GM12874 (cell line): ENCODE results near the gene ZNF69.

Source experiments
- CTCF ChIP-seq: IDR thresholded peaks from 2 replicates; pipeline ENCODE4 v1.5.1; 2011; ENCODE audit warnings: low read depth, mild to moderate bottlenecking, control low read depth, low read length, moderate library complexity; ENCODE audit not compliant: insufficient read depth

Gene ZNF69

GRCh38 chr19:11887611-11888531 is at the start of gene ZNF69:
TSS of gene ZNF69 (plus strand) at chr19:11887782. CDS start at chr19:11887924, 142 bp downstream.
- peak; percentile 14; the same call in 1 of the 2 replicates for TF ChIP-seq CTCF

DNA sequence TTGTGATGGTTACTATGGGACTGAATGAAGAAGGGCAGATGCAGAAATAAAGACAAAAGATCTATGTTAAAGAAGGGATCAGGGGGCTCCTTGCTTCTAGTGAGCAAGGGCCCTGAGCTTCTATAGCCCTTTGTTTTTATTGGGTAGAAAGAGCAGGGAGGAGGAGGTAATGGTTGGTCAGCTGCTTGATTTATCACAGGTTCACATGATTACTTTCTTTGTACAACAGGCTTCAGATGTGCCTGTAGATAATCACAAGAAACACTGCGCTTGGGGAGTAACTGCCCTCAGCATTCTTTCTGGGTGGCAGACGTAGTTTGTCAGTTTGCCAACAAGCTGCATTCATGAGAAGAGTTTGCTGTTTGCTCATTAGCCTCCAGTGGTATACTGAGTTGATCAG is 43.9 kb upstream of the ZNF69 start:
- TF ChIP-seq CTCF: no peak

DNA sequence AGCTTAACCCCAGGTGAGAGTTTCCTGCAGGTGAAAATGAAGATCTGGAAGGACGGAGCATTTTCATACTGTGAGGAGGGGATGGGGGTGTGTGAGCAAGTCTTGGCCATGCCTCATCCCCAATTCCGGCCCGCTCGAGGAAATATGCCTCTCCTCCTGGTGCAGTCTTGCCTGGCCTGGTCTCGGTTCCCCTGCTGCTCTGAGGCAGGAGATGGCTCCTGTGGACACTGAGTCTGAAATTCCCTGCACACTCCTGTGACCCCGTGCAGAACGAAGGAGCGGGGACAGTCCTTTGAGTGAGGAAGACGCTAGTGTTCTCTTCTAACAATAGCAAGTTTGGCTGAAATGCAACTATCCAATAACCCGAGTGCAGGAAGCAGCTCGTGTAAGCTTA is 39.4 kb upstream of the ZNF69 start:
- TF ChIP-seq CTCF: no peak

GRCh38 chr19:11848594-11849469 is 38.8 kb upstream of the ZNF69 start, which contains the start of gene ZNF439:
TSS of gene ZNF439 (plus strand) at chr19:11848726. CDS start at chr19:11848868, 142 bp downstream.
- TF ChIP-seq CTCF: no peak

- no peak for TF ChIP-seq CTCF
Observed at GRCh38 chr19:11853358-11853757, 34.2 kb upstream of the ZNF69 start.

GRCh38 chr19:11856596-11857250 is 30.9 kb upstream of the ZNF69 start:
- TF ChIP-seq CTCF: no peak
